ENCODE results near the gene TAF8.

DNA sequence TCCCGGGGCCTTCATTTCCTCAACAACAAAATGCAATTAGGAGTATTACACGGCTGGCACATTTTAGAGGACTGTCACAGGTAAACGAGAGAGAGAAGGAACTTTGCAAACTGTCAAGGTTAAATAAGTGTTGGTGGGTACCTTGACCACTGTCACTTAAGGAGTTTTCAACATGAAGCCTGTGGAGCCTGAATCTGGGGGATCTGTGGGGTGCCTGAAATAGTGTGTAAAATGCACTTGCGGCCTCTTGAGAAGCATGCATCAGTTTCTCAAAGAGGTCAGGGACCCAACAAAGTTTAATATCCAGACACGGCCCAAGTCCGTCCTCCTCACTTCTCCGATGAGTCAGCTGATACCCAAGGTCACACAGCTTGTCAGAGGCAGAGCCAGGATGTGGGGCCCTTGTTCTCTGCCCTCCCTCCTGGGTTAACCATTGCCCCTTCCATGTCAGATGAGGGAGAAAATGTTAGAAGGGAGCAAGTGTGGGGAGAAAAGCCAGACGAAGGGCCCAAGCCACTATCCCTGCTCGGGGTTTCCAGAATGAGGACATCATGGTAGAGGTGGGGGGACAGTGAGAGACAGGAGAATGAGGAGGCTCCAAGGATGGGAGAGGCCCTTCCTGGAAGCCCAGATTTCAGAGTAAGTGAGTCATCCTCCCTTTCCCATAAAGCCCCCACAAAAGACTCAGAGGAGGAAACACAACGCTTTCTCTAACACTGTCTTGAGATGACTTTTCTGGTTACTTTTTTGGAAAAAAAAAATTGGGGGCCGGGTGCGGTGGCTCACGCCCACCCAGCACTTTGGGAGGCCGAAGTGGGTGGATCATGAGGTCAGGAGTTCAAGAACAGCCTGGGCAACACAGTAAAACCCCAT lies 49.9 kb downstream of the TAF8 start:
- TF ChIP-seq, protein P1, sequence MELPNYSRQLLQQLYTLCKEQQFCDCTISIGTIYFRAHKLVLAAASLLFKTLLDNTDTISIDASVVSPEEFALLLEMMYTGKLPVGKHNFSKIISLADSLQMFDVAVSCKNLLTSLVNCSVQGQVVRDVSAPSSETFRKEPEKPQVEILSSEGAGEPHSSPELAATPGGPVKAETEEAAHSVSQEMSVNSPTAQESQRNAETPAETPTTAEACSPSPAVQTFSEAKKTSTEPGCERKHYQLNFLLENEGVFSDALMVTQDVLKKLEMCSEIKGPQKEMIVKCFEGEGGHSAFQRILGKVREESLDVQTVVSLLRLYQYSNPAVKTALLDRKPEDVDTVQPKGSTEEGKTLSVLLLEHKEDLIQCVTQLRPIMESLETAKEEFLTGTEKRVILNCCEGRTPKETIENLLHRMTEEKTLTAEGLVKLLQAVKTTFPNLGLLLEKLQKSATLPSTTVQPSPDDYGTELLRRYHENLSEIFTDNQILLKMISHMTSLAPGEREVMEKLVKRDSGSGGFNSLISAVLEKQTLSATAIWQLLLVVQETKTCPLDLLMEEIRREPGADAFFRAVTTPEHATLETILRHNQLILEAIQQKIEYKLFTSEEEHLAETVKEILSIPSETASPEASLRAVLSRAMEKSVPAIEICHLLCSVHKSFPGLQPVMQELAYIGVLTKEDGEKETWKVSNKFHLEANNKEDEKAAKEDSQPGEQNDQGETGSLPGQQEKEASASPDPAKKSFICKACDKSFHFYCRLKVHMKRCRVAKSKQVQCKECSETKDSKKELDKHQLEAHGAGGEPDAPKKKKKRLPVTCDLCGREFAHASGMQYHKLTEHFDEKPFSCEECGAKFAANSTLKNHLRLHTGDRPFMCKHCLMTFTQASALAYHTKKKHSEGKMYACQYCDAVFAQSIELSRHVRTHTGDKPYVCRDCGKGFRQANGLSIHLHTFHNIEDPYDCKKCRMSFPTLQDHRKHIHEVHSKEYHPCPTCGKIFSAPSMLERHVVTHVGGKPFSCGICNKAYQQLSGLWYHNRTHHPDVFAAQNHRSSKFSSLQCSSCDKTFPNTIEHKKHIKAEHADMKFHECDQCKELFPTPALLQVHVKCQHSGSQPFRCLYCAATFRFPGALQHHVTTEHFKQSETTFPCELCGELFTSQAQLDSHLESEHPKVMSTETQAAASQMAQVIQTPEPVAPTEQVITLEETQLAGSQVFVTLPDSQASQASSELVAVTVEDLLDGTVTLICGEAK (IDR thresholded peaks at IDR 0.05; ENCODE audit: borderline replicate concordance): no peak
- TF ChIP-seq YY1 (IDR thresholded peaks at IDR 0.05; ENCODE audit: low read depth, low read length): no peak
- no peak for TF ChIP-seq POLR2A (IDR thresholded peaks at IDR 0.05; ENCODE audit: low read depth, low read length)
- TF ChIP-seq POLR2AphosphoS2 (IDR thresholded peaks at IDR 0.05; ENCODE audit: low read depth, low read length): no peak
- TF ChIP-seq NR2C1 (IDR thresholded peaks at IDR 0.05): no peak
- TF ChIP-seq SMARCA5 (IDR thresholded peaks at IDR 0.05): no peak
- TF ChIP-seq, protein P2, sequence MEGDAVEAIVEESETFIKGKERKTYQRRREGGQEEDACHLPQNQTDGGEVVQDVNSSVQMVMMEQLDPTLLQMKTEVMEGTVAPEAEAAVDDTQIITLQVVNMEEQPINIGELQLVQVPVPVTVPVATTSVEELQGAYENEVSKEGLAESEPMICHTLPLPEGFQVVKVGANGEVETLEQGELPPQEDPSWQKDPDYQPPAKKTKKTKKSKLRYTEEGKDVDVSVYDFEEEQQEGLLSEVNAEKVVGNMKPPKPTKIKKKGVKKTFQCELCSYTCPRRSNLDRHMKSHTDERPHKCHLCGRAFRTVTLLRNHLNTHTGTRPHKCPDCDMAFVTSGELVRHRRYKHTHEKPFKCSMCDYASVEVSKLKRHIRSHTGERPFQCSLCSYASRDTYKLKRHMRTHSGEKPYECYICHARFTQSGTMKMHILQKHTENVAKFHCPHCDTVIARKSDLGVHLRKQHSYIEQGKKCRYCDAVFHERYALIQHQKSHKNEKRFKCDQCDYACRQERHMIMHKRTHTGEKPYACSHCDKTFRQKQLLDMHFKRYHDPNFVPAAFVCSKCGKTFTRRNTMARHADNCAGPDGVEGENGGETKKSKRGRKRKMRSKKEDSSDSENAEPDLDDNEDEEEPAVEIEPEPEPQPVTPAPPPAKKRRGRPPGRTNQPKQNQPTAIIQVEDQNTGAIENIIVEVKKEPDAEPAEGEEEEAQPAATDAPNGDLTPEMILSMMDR (IDR thresholded peaks at IDR 0.05 in 2 of 3, conservative IDR thresholded peaks at IDR 0.05 in 1 of 3; ENCODE audit: control insufficient read depth in 2 of 3, extremely low read depth in 1 of 3, insufficient read depth in 1 of 3, low read depth in 3 of 3, low read length in 3 of 3): no peak
- no peak for TF ChIP-seq FOXM1 (IDR thresholded peaks at IDR 0.05; ENCODE audit: low read depth, low read length)
- no peak for TF ChIP-seq ZZZ3 (IDR thresholded peaks at IDR 0.05; ENCODE audit: control insufficient read depth, insufficient read length, low read depth)
- TF ChIP-seq JUNB (IDR thresholded peaks at IDR 0.05): no peak

All from GM12878 (cell line).